HL-60 (cell line): ENCODE data around the gene MAP3K5.

Experiments used
- DNase-seq, 2 experiments: peaks; one replicate each; pipeline ENCODE4 v3.0.0-alpha.2; 2010 to 2020; ENCODE audit warnings: low read depth in 1 of 2, low spot score in 1 of 2
- H3K27ac ChIP-seq: fragments of 250-450 bp; sonication (Bioruptor Pico); replicated peaks from 2 replicates; pipeline ENCODE4 v1.5.1; 2020; ENCODE audit warnings: mild to moderate bottlenecking, moderate library complexity
- H3K27me3 ChIP-seq: fragments of 250-450 bp; sonication (Bioruptor Pico); 2 replicates; pipeline ENCODE4 v1.5.1; 2021; ENCODE audit warnings: mild to moderate bottlenecking, moderate library complexity; ENCODE audit not compliant: insufficient read depth, poor library complexity, severe bottlenecking
- H3K4me3 ChIP-seq: replicated peaks from 2 replicates; pipeline ENCODE4 v1.5.1; 2011; ENCODE audit warnings: mild to moderate bottlenecking, control low read depth, low read length; ENCODE audit not compliant: insufficient read depth
- GABPA ChIP-seq: IDR thresholded peaks from 2 replicates; pipeline ENCODE4 v1.6.1; 2012; ENCODE audit warnings: low read depth
- POLR2AphosphoS5 ChIP-seq: IDR thresholded peaks from 2 replicates; pipeline ENCODE4 v1.6.1; 2012; ENCODE audit warnings: low read depth
- REST ChIP-seq: IDR thresholded peaks from 2 replicates; pipeline ENCODE4 v1.6.1; 2012; ENCODE audit warnings: low read depth; ENCODE audit not compliant: insufficient replicate concordance
- SPI1 ChIP-seq: IDR thresholded peaks from 2 replicates; pipeline ENCODE4 v1.6.1; 2012; ENCODE audit warnings: low read depth, mild to moderate bottlenecking, borderline replicate concordance
- TF ChIP-seq, protein P1 (sequence below): IDR thresholded peaks from one replicate; pipeline ENCODE4 v1.5.1; 2011; ENCODE audit warnings: low read length, control low read depth, inconsistent platforms; ENCODE audit not compliant: insufficient read depth

Gene MAP3K5

DNA sequence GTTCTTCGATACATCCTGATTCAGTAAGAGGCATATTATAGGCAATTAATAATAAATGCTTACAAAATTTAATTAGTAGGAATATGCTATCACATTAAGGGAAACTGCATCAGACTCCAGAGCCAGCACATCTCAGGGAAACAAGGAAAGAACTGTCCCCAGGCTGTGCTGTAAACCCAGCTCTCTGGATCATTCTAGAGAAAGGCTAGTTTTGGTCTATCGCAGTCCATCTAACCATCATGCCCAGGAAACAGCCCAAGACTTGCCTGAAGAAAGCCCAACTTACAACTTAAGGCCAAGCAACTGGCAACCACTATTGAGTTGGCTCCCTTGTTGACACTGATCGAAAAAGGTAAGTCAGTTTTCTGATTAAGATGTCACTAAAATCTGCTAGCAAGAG lies 11.3 kb downstream of the MAP3K5 start:
- TF ChIP-seq POLR2AphosphoS5 (no peak), SPI1 (no peak), REST (no peak), GABPA (no peak)
- TF ChIP-seq, protein P1, sequence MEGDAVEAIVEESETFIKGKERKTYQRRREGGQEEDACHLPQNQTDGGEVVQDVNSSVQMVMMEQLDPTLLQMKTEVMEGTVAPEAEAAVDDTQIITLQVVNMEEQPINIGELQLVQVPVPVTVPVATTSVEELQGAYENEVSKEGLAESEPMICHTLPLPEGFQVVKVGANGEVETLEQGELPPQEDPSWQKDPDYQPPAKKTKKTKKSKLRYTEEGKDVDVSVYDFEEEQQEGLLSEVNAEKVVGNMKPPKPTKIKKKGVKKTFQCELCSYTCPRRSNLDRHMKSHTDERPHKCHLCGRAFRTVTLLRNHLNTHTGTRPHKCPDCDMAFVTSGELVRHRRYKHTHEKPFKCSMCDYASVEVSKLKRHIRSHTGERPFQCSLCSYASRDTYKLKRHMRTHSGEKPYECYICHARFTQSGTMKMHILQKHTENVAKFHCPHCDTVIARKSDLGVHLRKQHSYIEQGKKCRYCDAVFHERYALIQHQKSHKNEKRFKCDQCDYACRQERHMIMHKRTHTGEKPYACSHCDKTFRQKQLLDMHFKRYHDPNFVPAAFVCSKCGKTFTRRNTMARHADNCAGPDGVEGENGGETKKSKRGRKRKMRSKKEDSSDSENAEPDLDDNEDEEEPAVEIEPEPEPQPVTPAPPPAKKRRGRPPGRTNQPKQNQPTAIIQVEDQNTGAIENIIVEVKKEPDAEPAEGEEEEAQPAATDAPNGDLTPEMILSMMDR = no peak
- no peak for DNase-seq
- Histone ChIP-seq H3K27ac (no peak overlapping the region), H3K27me3 (no peaks in the 10 kb centered on the region), H3K4me3 (no peak overlapping the region)

DNA sequence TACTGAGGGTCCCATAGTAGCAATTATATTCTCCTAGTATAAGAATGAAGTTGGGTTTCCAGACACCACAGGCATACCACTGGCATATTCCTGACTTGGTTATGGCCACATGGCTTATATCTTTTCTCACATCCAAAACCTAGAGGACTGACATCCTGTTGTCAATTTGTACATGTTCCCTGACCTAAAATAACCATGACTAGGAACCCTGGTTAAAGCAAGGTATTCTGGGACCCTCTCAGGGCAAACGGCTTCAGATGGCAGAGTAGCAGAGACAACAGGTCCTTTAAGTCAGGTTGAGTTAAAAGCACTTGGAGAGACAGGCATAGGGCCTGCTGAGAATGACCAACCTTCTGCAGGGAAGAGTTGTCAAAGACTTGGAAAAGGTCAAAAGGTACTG lies 12.6 kb downstream of the MAP3K5 start:
- TF ChIP-seq, protein P1 = no peak
- TF ChIP-seq POLR2AphosphoS5 (no peak), GABPA (no peak), SPI1 (no peak), REST (no peak)
- no peak overlapping the region for H3K4me3 ChIP-seq
- DNase-seq = no peak

DNA sequence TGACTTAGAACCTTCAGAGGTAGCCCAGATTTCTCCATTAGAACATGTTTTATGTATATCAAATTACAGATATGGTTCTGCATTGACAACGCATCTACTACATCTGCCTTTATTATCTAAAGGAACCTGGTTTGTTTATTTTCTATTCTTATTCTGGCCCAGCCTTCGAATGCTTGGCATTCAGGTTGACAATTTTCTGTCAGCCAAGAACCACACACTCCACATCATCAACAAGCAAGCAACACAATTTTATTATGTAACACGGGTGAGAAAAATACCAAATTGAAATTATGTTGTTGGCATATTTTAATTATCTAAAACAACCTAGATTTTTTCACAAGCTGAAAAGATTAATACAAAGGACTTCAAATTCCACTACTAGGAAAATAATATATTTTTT lies 14.6 kb downstream of the MAP3K5 start:
- TF ChIP-seq SPI1 (no peak), POLR2AphosphoS5 (no peak), GABPA (no peak), REST (no peak)
- TF ChIP-seq, protein P1 = no peak
- no peak for DNase-seq
- Histone ChIP-seq H3K4me3 (no peak overlapping the region), H3K27ac (no peak overlapping the region), H3K27me3 (no peaks in the 10 kb centered on the region)

More for the DNA sequence above, 12.6 kb downstream of the MAP3K5 start:
- Histone ChIP-seq H3K27me3 (no peaks in the 10 kb centered on the region), H3K27ac (no peak overlapping the region)
